Transverse colon (tissue), 3 donors: ENCODE results near the gene CHIT1.

Experiments
- EP300 ChIP-seq: sonication (generic); formaldehyde crosslinking; IDR thresholded peaks from one replicate; pipeline ENCODE4 v1.6.1; 2017; ENCODE audit warnings: antibody characterized with exemption, low read depth
- POLR2A ChIP-seq: fragments of 450-650 bp; IDR thresholded peaks from one replicate; pipeline ENCODE4 v1.6.1; 2016; ENCODE audit warnings: antibody characterized with exemption, mild to moderate bottlenecking, moderate library complexity
- POLR2AphosphoS5 ChIP-seq, 3 donors: sonication (generic); formaldehyde crosslinking; IDR thresholded peaks; one replicate each; pipeline ENCODE4 v1.6.1; 2016; ENCODE audit warnings: antibody characterized with exemption in 3 of 3

- TF ChIP-seq POLR2A (no peak), EP300 (no peak), POLR2AphosphoS5 (IDR thresholded peaks at IDR 0.05) (no peak)
These were observed 21.7 kb downstream of the CHIT1 start for GRCh38 chr1:203207751-203208150.
